IMR-90 (cell line): ENCODE results near the gene TBC1D22A. TPM values are rescaled to one million over a fixed set of nuclear protein-coding genes. Genes with fewer than 3 reads are reported as not detected.

Source experiments
- ATAC-seq: fragments of 200-7000 bp; cut with Tn5 transposase; 2 replicates; pipeline ENCODE4 v1.9.1; 2020; ENCODE audit warnings: low read depth, mild to moderate bottlenecking, moderate library complexity
- BruUV-seq: library from RNA; stranded (reverse); fragments of 400-500 nt; replicated peaks from 2 replicates; lab custom pipeline; 2021; lab: Mats Ljungman, UMichigan
- CTCF ChIA-PET: fragments of 300-600 bp; formaldehyde crosslinking; extraction: SDS; loops from one replicate; lab custom pipeline; 2021; ENCODE audit warnings: antibody characterized with exemption; lab: Yijun Ruan, JAX
- POLR2A ChIA-PET: fragments of 300-600 bp; sonication (Branson Sonifier 250); formaldehyde crosslinking; loops from one replicate; lab custom pipeline; 2022; ENCODE audit warnings: antibody characterized with exemption; ENCODE audit not compliant: unreplicated experiment; lab: Charles Lee
- DNase-seq: peaks from one replicate; pipeline ENCODE4 v3.0.0; 2013
- H2AFZ ChIP-seq: replicated peaks from 2 replicates; pipeline ENCODE3; 2013; ENCODE audit warnings: low read length, mild to moderate bottlenecking; ENCODE audit not compliant: poor library complexity
- H2AK5ac ChIP-seq: 2 replicates; pipeline ENCODE4 v1.6.1; 2013; ENCODE audit warnings: low read depth, low read length, inconsistent platforms
- H2AK9ac ChIP-seq: replicated peaks from 2 replicates; pipeline ENCODE3; 2013; ENCODE audit warnings: mild to moderate bottlenecking, low read depth, low read length, moderate library complexity; ENCODE audit not compliant: poor library complexity
- H2BK120ac ChIP-seq: 2 replicates; pipeline ENCODE4 v1.6.1; 2013; ENCODE audit warnings: low read depth, low read length, inconsistent platforms
- H2BK15ac ChIP-seq: 3 replicates; pipeline ENCODE4 v1.6.1; 2013; ENCODE audit warnings: low read depth, low read length, inconsistent platforms
- H2BK20ac ChIP-seq: 2 replicates; pipeline ENCODE4 v1.6.1; 2013; ENCODE audit warnings: low read depth, mild to moderate bottlenecking, inconsistent platforms, low read length, moderate library complexity
- H2BK5ac ChIP-seq: 2 replicates; pipeline ENCODE4 v1.6.1; 2013; ENCODE audit warnings: mild to moderate bottlenecking, low read depth, low read length, inconsistent platforms; ENCODE audit not compliant: poor library complexity, severe bottlenecking
- H3K14ac ChIP-seq: replicated peaks from 2 replicates; pipeline ENCODE4 v1.6.1; 2013; ENCODE audit warnings: low read depth, low read length, inconsistent platforms
- H3K18ac ChIP-seq: 2 replicates; pipeline ENCODE4 v1.6.1; 2013; ENCODE audit warnings: low read depth, low read length, control low read depth
- H3K23ac ChIP-seq: 2 replicates; pipeline ENCODE4 v1.6.1; 2013; ENCODE audit warnings: low read depth, low read length, inconsistent platforms
- H3K27ac ChIP-seq: 2 replicates; pipeline ENCODE4 v1.5.1; 2013; ENCODE audit warnings: mild to moderate bottlenecking, control low read depth, low read length; ENCODE audit not compliant: insufficient read depth
- H3K27me3 ChIP-seq: 2 replicates; pipeline ENCODE4 v1.6.1; 2013; ENCODE audit warnings: low read length; ENCODE audit not compliant: control insufficient read depth, insufficient read depth
- H3K36me3 ChIP-seq: 2 replicates; pipeline ENCODE4 v1.6.1; 2013; ENCODE audit warnings: low read length, mixed read lengths; ENCODE audit not compliant: control insufficient read depth, insufficient read depth
- H3K4ac ChIP-seq: 2 replicates; pipeline ENCODE4 v1.6.1; 2013; ENCODE audit warnings: low read depth, low read length, inconsistent platforms
- H3K4me1 ChIP-seq: 2 replicates; pipeline ENCODE4 v1.6.1; 2013; ENCODE audit warnings: low read length, mixed read lengths; ENCODE audit not compliant: control insufficient read depth, insufficient read depth
- H3K4me2 ChIP-seq: 2 replicates; pipeline ENCODE4 v1.6.1; 2013; ENCODE audit warnings: low read depth, mild to moderate bottlenecking, control low read depth, low read length, moderate library complexity
- H3K4me3 ChIP-seq: 2 replicates; pipeline ENCODE4 v1.5.1; 2013; ENCODE audit warnings: low read depth, mild to moderate bottlenecking, control low read depth, low read length, moderate library complexity; ENCODE audit not compliant: insufficient read depth
- H3K56ac ChIP-seq: 2 replicates; pipeline ENCODE4 v1.6.1; 2013; ENCODE audit warnings: low read length, inconsistent platforms; ENCODE audit not compliant: insufficient read depth; ENCODE audit errors: extremely low read depth
- H3K79me1 ChIP-seq, 2 experiments: 2 replicates each; pipeline ENCODE4 v1.6.1; 2013; ENCODE audit warnings: low read length in 2 of 2, inconsistent platforms in 1 of 2, low read depth in 1 of 2
- H3K9ac ChIP-seq: 2 replicates; pipeline ENCODE4 v1.6.1; 2013; ENCODE audit warnings: low read depth, low read length, control low read depth
- H3K9me1 ChIP-seq: 2 replicates; pipeline ENCODE4 v1.6.1; 2013; ENCODE audit warnings: low read length, inconsistent platforms; ENCODE audit not compliant: insufficient read depth
- H3K9me3 ChIP-seq: 2 replicates; pipeline ENCODE4 v1.6.1; 2013; ENCODE audit warnings: low read length; ENCODE audit not compliant: control insufficient read depth, insufficient read depth
- H4K20me1 ChIP-seq: 2 replicates; pipeline ENCODE4 v1.6.1; 2013; ENCODE audit warnings: low read length, inconsistent platforms; ENCODE audit not compliant: insufficient read depth
- H4K5ac ChIP-seq: 2 replicates; pipeline ENCODE4 v1.6.1; 2013; ENCODE audit warnings: mild to moderate bottlenecking, low read depth, low read length, control low read depth
- H4K8ac ChIP-seq, 2 experiments: 2 replicates each; pipeline ENCODE4 v1.6.1; 2013; ENCODE audit warnings: low read depth in 2 of 2, low read length in 2 of 2, control low read depth in 1 of 2, inconsistent platforms in 1 of 2
- H4K91ac ChIP-seq: 2 replicates; pipeline ENCODE4 v1.6.1; 2013; ENCODE audit warnings: low read depth, low read length, inconsistent platforms; ENCODE audit not compliant: insufficient read depth
- BHLHE40 ChIP-seq: fragments of 150-350 bp; IDR thresholded peaks from 2 replicates; pipeline ENCODE4 v1.6.1; 2016; ENCODE audit warnings: mild to moderate bottlenecking, low read depth, low read length
- CEBPB ChIP-seq: IDR thresholded peaks from 2 replicates; pipeline ENCODE4 v1.6.1; 2012; ENCODE audit warnings: low read depth, low read length, improper control_type of control experiment
- CHD1 ChIP-seq: IDR thresholded peaks from 2 replicates; pipeline ENCODE4 v1.6.1; 2012; ENCODE audit warnings: low read depth, low read length, improper control_type of control experiment
- FOS ChIP-seq: fragments of 150-350 bp; IDR thresholded peaks from 2 replicates; pipeline ENCODE4 v1.6.1; 2016; ENCODE audit warnings: low read depth, low read length
- MAFK ChIP-seq: IDR thresholded peaks from 2 replicates; pipeline ENCODE4 v1.6.1; 2012; ENCODE audit warnings: low read depth, low read length, improper control_type of control experiment
- MAZ ChIP-seq: IDR thresholded peaks from 2 replicates; pipeline ENCODE4 v1.6.1; 2012; ENCODE audit warnings: low read depth, mild to moderate bottlenecking, low read length, improper control_type of control experiment, moderate library complexity, borderline replicate concordance
- MXI1 ChIP-seq: IDR thresholded peaks from 2 replicates; pipeline ENCODE4 v1.6.1; 2012; ENCODE audit warnings: low read depth, mild to moderate bottlenecking, low read length, moderate library complexity, borderline replicate concordance
- NFE2L2 ChIP-seq: fragments of 150-350 bp; IDR thresholded peaks from 2 replicates; pipeline ENCODE4 v1.6.1; 2016; ENCODE audit warnings: low read depth, mild to moderate bottlenecking, low read length
- POLR2A ChIP-seq: IDR thresholded peaks from 2 replicates; pipeline ENCODE4 v1.6.1; 2012; ENCODE audit warnings: mild to moderate bottlenecking, low read depth, low read length
- RAD21 ChIP-seq: IDR thresholded peaks from 2 replicates; pipeline ENCODE4 v1.6.1; 2012; ENCODE audit warnings: low read length, improper control_type of control experiment
- RCOR1 ChIP-seq: IDR thresholded peaks from 2 replicates; pipeline ENCODE4 v1.6.1; 2012; ENCODE audit warnings: mild to moderate bottlenecking, low read length, improper control_type of control experiment; ENCODE audit not compliant: insufficient replicate concordance
- RFX5 ChIP-seq: IDR thresholded peaks from 2 replicates; pipeline ENCODE4 v1.8.0; 2012; ENCODE audit warnings: low read depth, mild to moderate bottlenecking, low read length, moderate library complexity
- SMC3 ChIP-seq: fragments of 150-350 bp; IDR thresholded peaks from 2 replicates; pipeline ENCODE4 v1.6.1; 2016; ENCODE audit warnings: low read depth, mild to moderate bottlenecking, antibody characterized with exemption, low read length, moderate library complexity
- WGBS, 2 experiments: methylation state at CpG; one replicate each; pipeline versions ENCODE4 v1.1.5 to v1.1.7; 2013; ENCODE audit warnings: missing lambda C conversion rate in 2 of 2; ENCODE audit not compliant: insufficient read length in 1 of 2; ENCODE audit errors: extremely low coverage in 2 of 2; 5-methylcytosine and 5-hydroxymethylcytosine counted together
- dilution Hi-C: fragments of 300-500 bp; cut with HindIII; formaldehyde crosslinking; loops from one replicate; pipeline ENCODE4 v1.14.3; 2018; ENCODE audit warnings: low sequenced_read_pairs; ENCODE audit not compliant: unreplicated experiment
- in situ Hi-C: fragments of 300-500 bp; cut with MboI; formaldehyde crosslinking; loops from 3 replicates; pipeline ENCODE4 v1.14.3; 2019; ENCODE audit warnings: low sequenced_read_pairs, inconsistent platforms, mixed read lengths
- intact Hi-C: fragments of 100-400 bp; cut with micrococcal nuclease; formaldehyde crosslinking; loops from 2 replicates; pipeline ENCODE4 v1.10.0; 2022
- polyA plus RNA-seq, 3 experiments: library from polyadenylated mRNA; depleted of rRNA; stranded (reverse); fragments of >200 nt; gene quantifications; 2 replicates each; pipeline ENCODE4 v1.2.3, GENCODE V29; 2012; ENCODE audit warnings: low replicate concordance in 1 of 3
- total RNA-seq: library from RNA; depleted of rRNA; stranded (reverse); fragments of >200 nt; gene quantifications from 2 replicates; pipeline ENCODE4 v1.2.3, GENCODE V29; 2012
- TF ChIP-seq, protein P1 (sequence below): conservative IDR thresholded peaks from 2 replicates; pipeline ENCODE4 v1.5.1; 2012; ENCODE audit warnings: mild to moderate bottlenecking, low read depth, low read length, improper control_type of control experiment
- TF ChIP-seq, protein P2 (sequence below): fragments of 150-350 bp; IDR thresholded peaks from 2 replicates; pipeline ENCODE4 v1.6.1; 2017; ENCODE audit warnings: mild to moderate bottlenecking, antibody characterized with exemption, low read length, low read depth
- TF ChIP-seq, protein P3 (sequence below): fragments of 150-350 bp; IDR thresholded peaks from 2 replicates; pipeline ENCODE4 v1.6.1; 2016; ENCODE audit warnings: low read depth, mild to moderate bottlenecking, low read length, moderate library complexity, borderline replicate concordance

TBC1D22A gene
- total and polyA plus RNA-seq, 2 of the 4 experiments (the other 2 are of a cell fraction), result 9.0 to 16.7 TPM

DNA sequence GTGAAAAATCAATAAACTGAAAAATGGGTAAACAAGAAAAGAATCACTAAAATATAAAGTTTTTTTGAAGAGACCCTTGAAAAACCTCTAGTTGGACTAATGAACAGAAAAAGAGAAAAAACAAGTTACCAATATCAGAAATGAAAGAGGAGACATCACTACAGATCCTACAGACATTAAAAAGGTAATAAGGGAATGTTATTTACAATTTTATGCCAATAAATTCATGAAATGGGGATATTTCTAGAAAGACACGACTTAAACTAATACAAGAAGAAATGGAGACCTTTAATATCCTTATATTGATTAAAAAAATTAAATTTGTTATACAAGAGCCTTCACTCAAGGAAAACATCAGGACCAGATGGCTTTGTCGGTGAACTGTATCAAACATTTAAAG is 109.4 kb downstream of the TBC1D22A start:
- Histone ChIP-seq H3K9ac (no peak overlapping the region), H3K9me3 (no peaks in the 10 kb centered on the region), H3K56ac (no peak overlapping the region), H3K36me3 (no peaks in the 10 kb centered on the region; the same call in 1 of the 2 replicates), H4K20me1 (peaks cover 13% of the 10 kb centered on the region; the same call in 1 of the 2 replicates), H4K91ac (no peak overlapping the region), H2AFZ (no peak overlapping the region), H3K9me1 (peaks cover 8% of the 10 kb centered on the region), H3K23ac (no peak overlapping the region), H3K18ac (no peak overlapping the region), H4K5ac (no peak overlapping the region), H3K27ac (no peak overlapping the region), H4K8ac (no peak overlapping the region), H2BK120ac (no peak overlapping the region), H3K14ac (no peak overlapping the region), H2AK5ac (no peak overlapping the region), H3K4me3 (no peak overlapping the region), H3K79me1 (peaks cover 26 to 36% of the 10 kb centered on the region in 2 experiments), H2BK5ac (no peak overlapping the region), H3K27me3 (no peaks in the 10 kb centered on the region), H2AK9ac (no peak overlapping the region), H2BK15ac (no peak overlapping the region), H3K4ac (no peak overlapping the region), H3K4me2 (no peak overlapping the region), H2BK20ac (no peak overlapping the region), H3K4me1 (peaks cover 2% of the 10 kb centered on the region; the same call in 1 of the 2 replicates)
- in situ Hi-C loops (no loop called here), intact Hi-C loops (no loop called here), dilution Hi-C loops (no loop called here)
- ChIA-PET POLR2A (no interaction called here), CTCF (no interaction called here)
- TF ChIP-seq, protein P1, sequence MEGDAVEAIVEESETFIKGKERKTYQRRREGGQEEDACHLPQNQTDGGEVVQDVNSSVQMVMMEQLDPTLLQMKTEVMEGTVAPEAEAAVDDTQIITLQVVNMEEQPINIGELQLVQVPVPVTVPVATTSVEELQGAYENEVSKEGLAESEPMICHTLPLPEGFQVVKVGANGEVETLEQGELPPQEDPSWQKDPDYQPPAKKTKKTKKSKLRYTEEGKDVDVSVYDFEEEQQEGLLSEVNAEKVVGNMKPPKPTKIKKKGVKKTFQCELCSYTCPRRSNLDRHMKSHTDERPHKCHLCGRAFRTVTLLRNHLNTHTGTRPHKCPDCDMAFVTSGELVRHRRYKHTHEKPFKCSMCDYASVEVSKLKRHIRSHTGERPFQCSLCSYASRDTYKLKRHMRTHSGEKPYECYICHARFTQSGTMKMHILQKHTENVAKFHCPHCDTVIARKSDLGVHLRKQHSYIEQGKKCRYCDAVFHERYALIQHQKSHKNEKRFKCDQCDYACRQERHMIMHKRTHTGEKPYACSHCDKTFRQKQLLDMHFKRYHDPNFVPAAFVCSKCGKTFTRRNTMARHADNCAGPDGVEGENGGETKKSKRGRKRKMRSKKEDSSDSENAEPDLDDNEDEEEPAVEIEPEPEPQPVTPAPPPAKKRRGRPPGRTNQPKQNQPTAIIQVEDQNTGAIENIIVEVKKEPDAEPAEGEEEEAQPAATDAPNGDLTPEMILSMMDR, result no peak
- TF ChIP-seq RFX5 (no peak), NFE2L2 (no peak), RCOR1 (no peak), CEBPB (no peak), POLR2A (no peak), MXI1 (no peak), CHD1 (no peak), SMC3 (no peak), BHLHE40 (no peak), FOS (no peak), MAFK (no peak), RAD21 (no peak), MAZ (no peak)
- TF ChIP-seq, protein P2, sequence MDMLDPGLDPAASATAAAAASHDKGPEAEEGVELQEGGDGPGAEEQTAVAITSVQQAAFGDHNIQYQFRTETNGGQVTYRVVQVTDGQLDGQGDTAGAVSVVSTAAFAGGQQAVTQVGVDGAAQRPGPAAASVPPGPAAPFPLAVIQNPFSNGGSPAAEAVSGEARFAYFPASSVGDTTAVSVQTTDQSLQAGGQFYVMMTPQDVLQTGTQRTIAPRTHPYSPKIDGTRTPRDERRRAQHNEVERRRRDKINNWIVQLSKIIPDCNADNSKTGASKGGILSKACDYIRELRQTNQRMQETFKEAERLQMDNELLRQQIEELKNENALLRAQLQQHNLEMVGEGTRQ, result no peak
- TF ChIP-seq, protein P3, sequence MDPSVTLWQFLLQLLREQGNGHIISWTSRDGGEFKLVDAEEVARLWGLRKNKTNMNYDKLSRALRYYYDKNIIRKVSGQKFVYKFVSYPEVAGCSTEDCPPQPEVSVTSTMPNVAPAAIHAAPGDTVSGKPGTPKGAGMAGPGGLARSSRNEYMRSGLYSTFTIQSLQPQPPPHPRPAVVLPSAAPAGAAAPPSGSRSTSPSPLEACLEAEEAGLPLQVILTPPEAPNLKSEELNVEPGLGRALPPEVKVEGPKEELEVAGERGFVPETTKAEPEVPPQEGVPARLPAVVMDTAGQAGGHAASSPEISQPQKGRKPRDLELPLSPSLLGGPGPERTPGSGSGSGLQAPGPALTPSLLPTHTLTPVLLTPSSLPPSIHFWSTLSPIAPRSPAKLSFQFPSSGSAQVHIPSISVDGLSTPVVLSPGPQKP, result no peak
- WGBS, 2 experiments, result no CpG with 5 or more reads among the region's 2 CpGs
- no peak for DNase-seq
- ATAC-seq, result no peak
- no TSS peak for BruUV-seq
